K562 (cell line): ENCODE data around the gene FOXR1. TPM values are rescaled to one million over a fixed set of nuclear protein-coding genes. Genes with fewer than 3 reads are reported as not detected.

Experiments used
- ATF1 ChIP-seq, 2 experiments: fragments of 450-650 bp in 1 of 2; IDR thresholded peaks; 2 replicates each; pipeline ENCODE4 v1.6.1; 2016; ENCODE audit warnings: missing compliant biosample characterization in 1 of 2, missing genetic modification characterization in 1 of 2
- CREM ChIP-seq: IDR thresholded peaks from 2 replicates; pipeline ENCODE4 v1.6.1; 2014; ENCODE audit warnings: antibody characterized with exemption, low read depth
- HDAC1 ChIP-seq, 2 experiments: fragments of 450-650 bp; IDR thresholded peaks; 2 replicates each; pipeline ENCODE4 v1.6.1; 2016 to 2017; ENCODE audit warnings: inconsistent platforms in 1 of 2, mild to moderate bottlenecking in 1 of 2, moderate library complexity in 1 of 2
- KDM5B ChIP-seq: fragments of 200-600 bp; sonication (generic); IDR thresholded peaks from 2 replicates; pipeline ENCODE4 v1.6.1; 2012; ENCODE audit warnings: low read depth, mild to moderate bottlenecking, moderate library complexity, low read length, control low read depth, inconsistent platforms; ENCODE audit not compliant: insufficient replicate concordance
- MAZ ChIP-seq, 2 experiments: fragments of 450-650 bp in 1 of 2; sonication (generic) in 1 of 2; formaldehyde crosslinking; IDR thresholded peaks in 1 of 2; conservative IDR thresholded peaks in 1 of 2; 2 replicates each; pipeline versions ENCODE4 v1.4.0 to v1.5.0; 2020; ENCODE audit warnings: mild to moderate bottlenecking in 1 of 2, missing genetic modification reagents in 1 of 2
- MYNN ChIP-seq, 2 experiments: sonication (generic); formaldehyde crosslinking in 1 of 2; IDR thresholded peaks; 2 replicates each; pipeline versions ENCODE4 v1.5.0 to v1.6.1; 2016 to 2020; ENCODE audit warnings: antibody characterized with exemption in 1 of 2, missing genetic modification reagents in 1 of 2
- NUFIP1 ChIP-seq: fragments of 450-650 bp; IDR thresholded peaks from 2 replicates; pipeline ENCODE4 v1.6.1; 2018; ENCODE audit not compliant: partially characterized antibody
- SIN3A ChIP-seq, 2 experiments: fragments of 150-350 bp in 1 of 2; IDR thresholded peaks; 2 replicates each; pipeline ENCODE4 v1.6.1; 2011 to 2016; ENCODE audit warnings: borderline replicate concordance in 2 of 2, low read depth in 2 of 2, low read length in 2 of 2, mild to moderate bottlenecking in 2 of 2, moderate library complexity in 2 of 2; ENCODE audit not compliant: control insufficient read depth in 1 of 2
- ZKSCAN1 ChIP-seq: fragments of 150-350 bp; IDR thresholded peaks from 2 replicates; pipeline ENCODE4 v1.6.1; 2016; ENCODE audit warnings: low read depth, low read length
- polyA plus RNA-seq, 8 experiments: library from polyadenylated mRNA; depleted of rRNA in 4 of 8; stranded (reverse) in 5 of 8; unstranded in 3 of 8; fragments of >200 nt; fragmentation: Nextera tagmentation in 2 of 8; fragmentation: Illumina TruSeq in 1 of 8; extraction: Ambion mirVana in 2 of 8; extraction: Trizol in 1 of 8; gene quantifications; 2 replicates each; pipeline versions ENCODE4 v1.2.1 to v1.2.3, GENCODE V29; 2011 to 2014; ENCODE audit warnings: inconsistent platforms in 1 of 8, missing spikeins in 1 of 8
- total RNA-seq, 7 experiments: library from RNA; depleted of rRNA in 6 of 7; stranded (reverse); fragments of >200 nt in 6 of 7; fragmentation: Illumina TruSeq in 2 of 7; extraction: Trizol in 2 of 7; gene quantifications; 2 replicates each; pipeline versions ENCODE4 v1.2.1 to v1.2.3, GENCODE V29; 2011 to 2021; ENCODE audit warnings: low replicate concordance in 1 of 7
- TF ChIP-seq, protein P1 (sequence below): fragments of 450-650 bp; IDR thresholded peaks from 2 replicates; pipeline ENCODE4 v1.6.1; 2016
- TF ChIP-seq, protein P2 (sequence below): fragments of 450-650 bp; IDR thresholded peaks from 2 replicates; pipeline ENCODE4 v1.6.1; 2016; ENCODE audit warnings: borderline replicate concordance
- TF ChIP-seq, protein P3 (sequence below): fragments of 450-650 bp; formaldehyde crosslinking; IDR thresholded peaks from 2 replicates; pipeline ENCODE4 v1.4.0; 2020; ENCODE audit warnings: mild to moderate bottlenecking, moderate library complexity
- TF ChIP-seq, protein P4 (sequence below): conservative IDR thresholded peaks from 2 replicates; pipeline ENCODE4 v1.6.1; 2011; ENCODE audit warnings: low read depth, mild to moderate bottlenecking, low read length; ENCODE audit not compliant: control insufficient read depth
- TF ChIP-seq, protein P5 (sequence below): sonication (generic); formaldehyde crosslinking; IDR thresholded peaks from 2 replicates; pipeline ENCODE4 v1.8.0; 2022; ENCODE audit warnings: missing genetic modification reagents, mild to moderate bottlenecking, moderate library complexity, borderline replicate concordance

The FOXR1 gene
- total and polyA plus RNA-seq, 9 of the 15 experiments (the other 6 are each of a cell fraction or from before 2014, with no cell fraction given) = not detected

DNA sequence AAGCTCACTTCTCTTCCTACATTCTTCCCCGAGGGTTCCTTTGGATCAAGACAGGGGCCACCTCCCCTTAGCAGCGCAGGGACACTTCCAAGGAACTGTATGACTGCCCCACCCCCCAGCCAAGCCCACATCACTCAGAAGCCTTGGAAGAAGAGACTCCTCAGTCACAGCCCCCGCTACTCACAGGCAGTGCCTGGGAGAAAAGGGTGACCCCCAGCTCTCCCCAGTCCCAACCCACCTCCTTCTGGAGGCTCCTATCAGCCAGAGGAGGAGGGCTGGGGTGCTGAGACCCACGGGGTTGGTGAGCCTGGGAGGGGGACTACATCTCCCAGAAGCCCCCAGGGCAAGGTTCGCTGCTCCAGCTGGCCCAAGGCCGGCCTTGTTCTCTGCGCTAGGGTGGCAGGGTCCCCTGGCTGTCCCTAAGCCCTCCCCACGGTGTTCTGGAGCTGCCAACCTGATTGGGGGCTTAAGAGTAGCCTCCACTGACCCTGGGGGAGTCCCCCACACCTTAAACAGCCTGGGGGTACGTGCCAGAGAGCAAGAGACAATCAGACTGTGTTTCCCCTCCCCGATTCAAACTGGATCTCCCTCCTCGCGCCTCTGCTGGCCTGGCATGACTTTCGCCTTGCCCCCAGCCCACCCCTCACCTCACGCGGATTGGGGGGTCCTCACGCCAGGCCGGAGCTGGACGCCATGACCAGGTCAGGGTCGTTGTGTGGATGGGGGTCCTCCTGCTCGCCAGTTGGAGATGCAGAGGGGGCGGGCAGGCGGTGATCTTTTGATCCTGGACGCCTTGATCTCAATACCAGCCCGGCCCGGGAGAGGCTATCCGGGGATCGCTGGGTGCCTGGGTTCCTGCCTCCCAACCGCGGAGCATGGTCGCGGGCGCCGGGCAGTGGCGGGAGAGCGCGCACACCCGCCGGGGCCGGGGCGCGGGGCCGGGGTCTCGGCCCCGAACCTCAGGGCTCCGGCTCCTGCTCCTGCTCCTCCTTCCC, 46.7 kb upstream of the FOXR1 start (continued):
- TF ChIP-seq CREM (0 out of 2 replicates have a peak, but pooled peaks have one; percentile 16), MAZ (CRISPR knock-in tag; conservative IDR thresholded peaks at IDR 0.05 in 1 of 2, IDR thresholded peaks at IDR 0.05 in 1 of 2) (peak in 1 of 2 experiments; percentile 24; a peak in 1 of 4 replicates), NUFIP1 (no peak), SIN3A (IDR thresholded peaks at IDR 0.05; ENCODE audit: borderline replicate concordance in 2 of 2, control insufficient read depth in 1 of 2, low read depth in 2 of 2, low read length in 2 of 2) (peak; percentile 82 to 86; a peak in 3 of 4 replicates), KDM5B (peak; percentile 37), ZKSCAN1 (0 out of 2 replicates have a peak, but pooled peaks have one; percentile 32), HDAC1 (IDR thresholded peaks at IDR 0.05) (peak in 1 of 2 experiments; percentile 55; a peak in 1 of 4 replicates), MYNN (IDR thresholded peaks at IDR 0.05) (peak; percentile 76; the same call in 1 of the 2 replicates), MYNN (CRISPR knock-in tag; IDR thresholded peaks at IDR 0.05) (no peak), ATF1 (CRISPR knock-in tag; IDR thresholded peaks at IDR 0.05) (no peak), ATF1 (tag; IDR thresholded peaks at IDR 0.05) (peak; percentile 32; the same call in 1 of the 2 replicates)
- TF ChIP-seq, protein P1, sequence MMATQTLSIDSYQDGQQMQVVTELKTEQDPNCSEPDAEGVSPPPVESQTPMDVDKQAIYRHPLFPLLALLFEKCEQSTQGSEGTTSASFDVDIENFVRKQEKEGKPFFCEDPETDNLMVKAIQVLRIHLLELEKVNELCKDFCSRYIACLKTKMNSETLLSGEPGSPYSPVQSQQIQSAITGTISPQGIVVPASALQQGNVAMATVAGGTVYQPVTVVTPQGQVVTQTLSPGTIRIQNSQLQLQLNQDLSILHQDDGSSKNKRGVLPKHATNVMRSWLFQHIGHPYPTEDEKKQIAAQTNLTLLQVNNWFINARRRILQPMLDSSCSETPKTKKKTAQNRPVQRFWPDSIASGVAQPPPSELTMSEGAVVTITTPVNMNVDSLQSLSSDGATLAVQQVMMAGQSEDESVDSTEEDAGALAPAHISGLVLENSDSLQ = peak; percentile 39; the same call in 1 of the 2 replicates
- TF ChIP-seq, protein P2, sequence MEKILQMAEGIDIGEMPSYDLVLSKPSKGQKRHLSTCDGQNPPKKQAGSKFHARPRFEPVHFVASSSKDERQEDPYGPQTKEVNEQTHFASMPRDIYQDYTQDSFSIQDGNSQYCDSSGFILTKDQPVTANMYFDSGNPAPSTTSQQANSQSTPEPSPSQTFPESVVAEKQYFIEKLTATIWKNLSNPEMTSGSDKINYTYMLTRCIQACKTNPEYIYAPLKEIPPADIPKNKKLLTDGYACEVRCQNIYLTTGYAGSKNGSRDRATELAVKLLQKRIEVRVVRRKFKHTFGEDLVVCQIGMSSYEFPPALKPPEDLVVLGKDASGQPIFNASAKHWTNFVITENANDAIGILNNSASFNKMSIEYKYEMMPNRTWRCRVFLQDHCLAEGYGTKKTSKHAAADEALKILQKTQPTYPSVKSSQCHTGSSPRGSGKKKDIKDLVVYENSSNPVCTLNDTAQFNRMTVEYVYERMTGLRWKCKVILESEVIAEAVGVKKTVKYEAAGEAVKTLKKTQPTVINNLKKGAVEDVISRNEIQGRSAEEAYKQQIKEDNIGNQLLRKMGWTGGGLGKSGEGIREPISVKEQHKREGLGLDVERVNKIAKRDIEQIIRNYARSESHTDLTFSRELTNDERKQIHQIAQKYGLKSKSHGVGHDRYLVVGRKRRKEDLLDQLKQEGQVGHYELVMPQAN = peak; percentile 72
- TF ChIP-seq, protein P3, sequence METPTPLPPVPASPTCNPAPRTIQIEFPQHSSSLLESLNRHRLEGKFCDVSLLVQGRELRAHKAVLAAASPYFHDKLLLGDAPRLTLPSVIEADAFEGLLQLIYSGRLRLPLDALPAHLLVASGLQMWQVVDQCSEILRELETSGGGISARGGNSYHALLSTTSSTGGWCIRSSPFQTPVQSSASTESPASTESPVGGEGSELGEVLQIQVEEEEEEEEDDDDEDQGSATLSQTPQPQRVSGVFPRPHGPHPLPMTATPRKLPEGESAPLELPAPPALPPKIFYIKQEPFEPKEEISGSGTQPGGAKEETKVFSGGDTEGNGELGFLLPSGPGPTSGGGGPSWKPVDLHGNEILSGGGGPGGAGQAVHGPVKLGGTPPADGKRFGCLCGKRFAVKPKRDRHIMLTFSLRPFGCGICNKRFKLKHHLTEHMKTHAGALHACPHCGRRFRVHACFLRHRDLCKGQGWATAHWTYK (CRISPR knock-in tag) = peak; percentile 57; the same call in 1 of the 2 replicates
- TF ChIP-seq, protein P4, sequence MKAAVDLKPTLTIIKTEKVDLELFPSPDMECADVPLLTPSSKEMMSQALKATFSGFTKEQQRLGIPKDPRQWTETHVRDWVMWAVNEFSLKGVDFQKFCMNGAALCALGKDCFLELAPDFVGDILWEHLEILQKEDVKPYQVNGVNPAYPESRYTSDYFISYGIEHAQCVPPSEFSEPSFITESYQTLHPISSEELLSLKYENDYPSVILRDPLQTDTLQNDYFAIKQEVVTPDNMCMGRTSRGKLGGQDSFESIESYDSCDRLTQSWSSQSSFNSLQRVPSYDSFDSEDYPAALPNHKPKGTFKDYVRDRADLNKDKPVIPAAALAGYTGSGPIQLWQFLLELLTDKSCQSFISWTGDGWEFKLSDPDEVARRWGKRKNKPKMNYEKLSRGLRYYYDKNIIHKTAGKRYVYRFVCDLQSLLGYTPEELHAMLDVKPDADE = peak; percentile 86
- TF ChIP-seq, protein P5, sequence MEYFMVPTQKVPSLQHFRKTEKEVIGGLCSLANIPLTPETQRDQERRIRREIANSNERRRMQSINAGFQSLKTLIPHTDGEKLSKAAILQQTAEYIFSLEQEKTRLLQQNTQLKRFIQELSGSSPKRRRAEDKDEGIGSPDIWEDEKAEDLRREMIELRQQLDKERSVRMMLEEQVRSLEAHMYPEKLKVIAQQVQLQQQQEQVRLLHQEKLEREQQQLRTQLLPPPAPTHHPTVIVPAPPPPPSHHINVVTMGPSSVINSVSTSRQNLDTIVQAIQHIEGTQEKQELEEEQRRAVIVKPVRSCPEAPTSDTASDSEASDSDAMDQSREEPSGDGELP = peak; percentile 99
